HepG2 (cell line): ENCODE data around the gene TSPYL4. TPM values are rescaled to one million over a fixed set of nuclear protein-coding genes. Genes with fewer than 3 reads are reported as not detected.

Source experiments
- ATAC-seq: fragments of 200-7000 bp; cut with Tn5 transposase; 3 replicates; pipeline ENCODE4 v1.9.1; 2020; ENCODE audit warnings: mild to moderate bottlenecking, moderate library complexity
- BruUV-seq: library from RNA; stranded (reverse); fragments of 400-500 nt; replicated peaks from 2 replicates; lab custom pipeline; 2021; lab: Mats Ljungman, UMichigan
- CTCF ChIA-PET: fragments of 300-600 bp; formaldehyde crosslinking; extraction: SDS; loops from one replicate; lab custom pipeline; 2021; ENCODE audit warnings: low total read pairs, inconsistent platforms, low intra/inter-chr PET ratio; lab: Yijun Ruan, JAX
- POLR2A ChIA-PET: fragments of 350-600 bp; sonication (Branson Sonifier 250); formaldehyde crosslinking; loops from one replicate; lab custom pipeline; 2020; ENCODE audit warnings: antibody characterized with exemption, inconsistent platforms; lab: Yijun Ruan, JAX
- DNase-seq: peaks from one replicate; pipeline ENCODE4 v3.0.0-alpha.2; 2015; ENCODE audit warnings: low spot score
- FAIRE-seq: peaks from 3 replicates; lab custom pipeline; 2011; peaks lifted over from hg19 to GRCh38; lab: Jason Lieb, UNC
- H2AFZ ChIP-seq: one replicate; pipeline ENCODE4 v1.6.1; 2011; ENCODE audit warnings: low read length, inconsistent platforms
- H3K27ac ChIP-seq: fragments of 300-600 bp; 3 replicates; pipeline ENCODE4 v1.8.0; 2011; ENCODE audit warnings: mixed run types, mild to moderate bottlenecking, mixed read lengths, low read length, inconsistent platforms; ENCODE audit not compliant: insufficient read depth; ENCODE audit errors: extremely low read length
- H3K27me3 ChIP-seq, 2 experiments: fragments of 200-600 bp in 1 of 2; 2 replicates in 1 of 2; 3 replicates in 1 of 2; pipeline versions ENCODE4 v1.6.0 to v1.8.0; 2011; ENCODE audit warnings: low read length in 2 of 2, mild to moderate bottlenecking in 2 of 2, moderate library complexity in 2 of 2, inconsistent platforms in 1 of 2; ENCODE audit not compliant: insufficient read depth in 2 of 2, control insufficient read depth in 1 of 2
- H3K36me3 ChIP-seq, 2 experiments: fragments of 200-600 bp in 1 of 2; replicated peaks in 1 of 2; 2 replicates in 1 of 2; 3 replicates in 1 of 2; pipeline versions ENCODE4 v1.5.1 to v1.8.0; 2011; ENCODE audit warnings: low read length in 2 of 2, inconsistent platforms in 1 of 2; ENCODE audit not compliant: insufficient read depth in 2 of 2, control insufficient read depth in 1 of 2
- H3K4me1 ChIP-seq: 2 replicates; pipeline ENCODE4 v1.5.1; 2012; ENCODE audit warnings: low read length, inconsistent platforms; ENCODE audit not compliant: insufficient read depth
- H3K4me2 ChIP-seq: 2 replicates; pipeline ENCODE4 v1.6.0; 2011; ENCODE audit warnings: low read depth, low read length, inconsistent platforms
- H3K4me3 ChIP-seq, 3 experiments: fragments of 200-600 bp in 1 of 3; sonication (generic), shearing (Covaris generic) in 1 of 3; replicated peaks in 1 of 3; 2 replicates each; pipeline ENCODE4 v1.5.1; 2011 to 2016; ENCODE audit warnings: low read length in 3 of 3, inconsistent platforms in 2 of 3, low read depth in 2 of 3, mild to moderate bottlenecking in 2 of 3, control low read depth in 1 of 3, mixed read lengths in 1 of 3; ENCODE audit not compliant: insufficient read depth in 1 of 3
- H3K79me2 ChIP-seq: one replicate; pipeline ENCODE4 v1.6.1; 2011; ENCODE audit warnings: low read length, inconsistent platforms; ENCODE audit not compliant: insufficient read depth
- H3K9ac ChIP-seq: 2 replicates; pipeline ENCODE4 v1.6.0; 2011; ENCODE audit warnings: mild to moderate bottlenecking, low read depth, low read length, inconsistent platforms; ENCODE audit not compliant: insufficient read depth
- H3K9me3 ChIP-seq: 2 replicates; pipeline ENCODE4 v1.5.1; 2012; ENCODE audit warnings: mild to moderate bottlenecking, low read length
- H4K20me1 ChIP-seq: 2 replicates; pipeline ENCODE4 v1.6.0; 2011; ENCODE audit warnings: inconsistent platforms, mild to moderate bottlenecking, low read length, moderate library complexity; ENCODE audit not compliant: insufficient read depth
- CEBPB ChIP-seq: IDR thresholded peaks from 2 replicates; pipeline ENCODE4 v1.6.1; 2011; ENCODE audit warnings: low read depth, low read length, improper control_type of control experiment, borderline replicate concordance
- ZNF512 ChIP-seq: sonication (generic); formaldehyde crosslinking; IDR thresholded peaks from 2 replicates; pipeline ENCODE4 v1.4.0; 2020; ENCODE audit warnings: mild to moderate bottlenecking, missing genetic modification reagents
- ZNF543 ChIP-seq: sonication (generic); formaldehyde crosslinking; IDR thresholded peaks from 2 replicates; pipeline ENCODE4 v1.4.0; 2020; ENCODE audit warnings: mild to moderate bottlenecking, missing genetic modification reagents
- ZSCAN21 ChIP-seq: sonication (generic); formaldehyde crosslinking; IDR thresholded peaks from 2 replicates; pipeline ENCODE4 v1.8.0; 2022; ENCODE audit warnings: mild to moderate bottlenecking, missing genetic modification reagents, moderate library complexity, borderline replicate concordance
- WGBS: methylation state at CpG from one replicate; pipeline ENCODE4 v1.1.6; 2017; ENCODE audit warnings: low lambda C conversion rate; 5-methylcytosine and 5-hydroxymethylcytosine counted together
- in situ Hi-C: cut with HindIII; loops from 2 replicates; pipeline ENCODE4 v1.10.0; 2017; ENCODE audit warnings: low pct_unique_long_range_greater_than_20kb; ENCODE audit not compliant: extremely low pct_ligation_motif_present
- intact Hi-C: fragments of 100-400 bp; cut with micrococcal nuclease; formaldehyde crosslinking; loops from one replicate; pipeline ENCODE4 v1.10.0; 2022; ENCODE audit not compliant: unreplicated experiment
- polyA plus RNA-seq, 8 experiments: library from polyadenylated mRNA; depleted of rRNA in 3 of 8; stranded (reverse) in 7 of 8; unstranded in 1 of 8; fragments of >200 nt; fragmentation: Illumina TruSeq in 4 of 8; extraction: Trizol in 4 of 8; gene quantifications; 2 replicates each; pipeline versions ENCODE4 v1.2.1 to v1.2.3, GENCODE V29; 2011 to 2016; ENCODE audit warnings: low read depth in 4 of 8, missing spikeins in 1 of 8, mixed read lengths in 1 of 8; ENCODE audit not compliant: insufficient read depth in 1 of 8
- total RNA-seq, 5 experiments: library from RNA; depleted of rRNA; stranded (reverse); fragments of >200 nt; fragmentation: Illumina TruSeq; extraction: Trizol; gene quantifications; 2 replicates each; pipeline ENCODE4 v1.2.3, GENCODE V29; 2016; ENCODE audit warnings: low read depth in 1 of 5

The TSPYL4 gene
- total and polyA plus RNA-seq, 2 of the 13 experiments (the other 11 are each of a cell fraction or from before 2014, with no cell fraction given): 18.0 to 19.7 TPM

GRCh38 chr6:116298273-116298672, 44.4 kb upstream of the TSPYL4 start:
- DNase-seq: no peak
- CTCF ChIA-PET: no interaction called here

GRCh38 chr6:116292553-116292952, 38.7 kb upstream of the TSPYL4 start:
- H3K4me3 ChIP-seq: no peak overlapping the region
- ChIA-PET POLR2A (no interaction called here), CTCF (no interaction called here)
- TF ChIP-seq ZSCAN21: no peak
- peak; percentile 69 for TF ChIP-seq CEBPB
- H3K4me2 ChIP-seq: no peak overlapping the region
- no peaks in the 10 kb centered on the region for H3K27me3 ChIP-seq
- no peaks in the 10 kb centered on the region for H3K9me3 ChIP-seq
- DNase-seq (no peak), FAIRE-seq (no peak), ATAC-seq (no peak)
- no peak overlapping the region for H3K9ac ChIP-seq
- no peaks in the 10 kb centered on the region for H3K4me1 ChIP-seq
- H2AFZ ChIP-seq: no peak overlapping the region
- intact Hi-C loops (loop anchor here (5.0 kb wide), 1 partner anchor 80 kb away; the partner anchor contains the start of gene DSE), in situ Hi-C loops (loop anchor here (25.0 kb wide), 1 partner anchor 370 kb away; the partner anchor contains the start of gene ZUP1)
- WGBS: 95% methylated on average over 1 of the region's 1 CpG
- no peaks in the 10 kb centered on the region for H3K79me2 ChIP-seq
- BruUV-seq: no TSS peak
- no peaks in the 10 kb centered on the region for H4K20me1 ChIP-seq
- no peak overlapping the region for H3K27ac ChIP-seq
- H3K36me3 ChIP-seq: no peaks in the 10 kb centered on the region

More at GRCh38 chr6:116298273-116298672, 44.4 kb upstream of the TSPYL4 start:
- H3K27ac ChIP-seq: no peak overlapping the region
- WGBS: 58% methylated on average over 3 of the region's 3 CpGs
- no peaks in the 10 kb centered on the region for H3K36me3 ChIP-seq
- H3K27me3 ChIP-seq: no peaks in the 10 kb centered on the region
- no peaks in the 10 kb centered on the region for H3K79me2 ChIP-seq
- no TSS peak for BruUV-seq
- no peak overlapping the region for H3K4me3 ChIP-seq
- no peak overlapping the region for H3K9ac ChIP-seq
- in situ Hi-C loops (loop anchor here (25.0 kb wide), 1 partner anchor 364 kb away; the partner anchor contains the start of gene ZUP1), intact Hi-C loops (no loop called here)
- no peak overlapping the region for H3K4me2 ChIP-seq
- H3K4me1 ChIP-seq: no peaks in the 10 kb centered on the region
- H3K9me3 ChIP-seq: peaks cover 8% of the 10 kb centered on the region
- POLR2A ChIA-PET: no interaction called here
- FAIRE-seq (no peak), ATAC-seq (no peak)
- TF ChIP-seq ZNF512 (no peak), ZNF543 (peak; percentile 90)
- no peaks in the 10 kb centered on the region for H4K20me1 ChIP-seq
- no peak overlapping the region for H2AFZ ChIP-seq
